ENCODE results near the gene PRDM9. TPM values are rescaled to one million over a fixed set of nuclear protein-coding genes. Genes with fewer than 3 reads are reported as not detected.
"Not testable (repeated sequence)": the region's sequence is repeated elsewhere in the genome, so short reads cannot be mapped to it uniquely, and the experiment has no call there.

PRDM9 gene
- total RNA-seq, 2 experiments from 2014 or later = not detected

- H3K27me3 Mint-ChIP-seq = no peaks in the 10 kb centered on the region
- no peak overlapping the region for H3K27ac Mint-ChIP-seq
- DNase-seq (no peak), ATAC-seq (peak; percentile 27)
- H3K9me3 Mint-ChIP-seq = peaks cover 25% of the 10 kb centered on the region
- intact Hi-C loops (cut with micrococcal nuclease) = no loop called here
- ChIA-PET CTCF (no interaction called here), POLR2A (no interaction called here)
- no peaks in the 10 kb centered on the region for H3K36me3 Mint-ChIP-seq (ENCODE audit: low read depth)
- H3K4me3 Mint-ChIP-seq = no peak overlapping the region
- H3K4me1 Mint-ChIP-seq (ENCODE audit: low read depth) = no peaks in the 10 kb centered on the region
- TF ChIP-seq CTCF (IDR thresholded peaks at IDR 0.05) = no peak
Observed at GRCh38 chr5:23506329-23507236, 826 bp upstream of the PRDM9 start.

- H3K4me3 Mint-ChIP-seq; intact Hi-C loops (cut with micrococcal nuclease); POLR2A ChIA-PET; H3K27ac Mint-ChIP-seq; H3K36me3 Mint-ChIP-seq (ENCODE audit: low read depth); H3K4me1 Mint-ChIP-seq (ENCODE audit: low read depth); H3K27me3 Mint-ChIP-seq; CTCF ChIA-PET; DNase-seq; ATAC-seq: not testable (repeated sequence)
- peaks cover 27% of the 10 kb centered on the region for H3K9me3 Mint-ChIP-seq
Observed at GRCh38 chr5:23510434-23510833, 3.0 kb downstream of the PRDM9 start.

GRCh38 chr5:23522553-23522952 lies 15.1 kb downstream of the PRDM9 start:
- Mint-ChIP-seq H3K9me3 (peaks cover 18% of the 10 kb centered on the region), H3K4me1 (ENCODE audit: low read depth) (no peaks in the 10 kb centered on the region), H3K27ac (no peak overlapping the region), H3K36me3 (ENCODE audit: low read depth) (no peaks in the 10 kb centered on the region), H3K4me3 (no peak overlapping the region), H3K27me3 (no peaks in the 10 kb centered on the region)
- ChIA-PET POLR2A (no interaction called here), CTCF (no interaction called here)
- no peak for ATAC-seq
- intact Hi-C loops (cut with micrococcal nuclease) = no loop called here
- no peak for DNase-seq
- TF ChIP-seq CTCF (IDR thresholded peaks at IDR 0.05) = no peak

- DNase-seq (no peak), ATAC-seq (no peak)
- intact Hi-C loops (cut with micrococcal nuclease) = no loop called here
- peaks cover 19% of the 10 kb centered on the region for H3K9me3 Mint-ChIP-seq
- no peak for TF ChIP-seq CTCF (IDR thresholded peaks at IDR 0.05)
- no peaks in the 10 kb centered on the region for H3K4me1 Mint-ChIP-seq (ENCODE audit: low read depth)
- ChIA-PET CTCF (no interaction called here), POLR2A (no interaction called here)
- no peaks in the 10 kb centered on the region for H3K36me3 Mint-ChIP-seq (ENCODE audit: low read depth)
- no peaks in the 10 kb centered on the region for H3K27me3 Mint-ChIP-seq
- H3K4me3 Mint-ChIP-seq = no peak overlapping the region
- H3K27ac Mint-ChIP-seq = no peak overlapping the region
Observed at GRCh38 chr5:23523031-23523430, 15.6 kb downstream of the PRDM9 start.

- ChIA-PET POLR2A (no interaction called here), CTCF (no interaction called here)
- intact Hi-C loops (cut with micrococcal nuclease) = no loop called here
- no peaks in the 10 kb centered on the region for H3K4me1 Mint-ChIP-seq (ENCODE audit: low read depth)
- no peak overlapping the region for H3K27ac Mint-ChIP-seq
- ATAC-seq (no peak), DNase-seq (no peak)
- peaks cover 24% of the 10 kb centered on the region for H3K9me3 Mint-ChIP-seq
- no peaks in the 10 kb centered on the region for H3K36me3 Mint-ChIP-seq (ENCODE audit: low read depth)
- no peak overlapping the region for H3K4me3 Mint-ChIP-seq
- no peaks in the 10 kb centered on the region for H3K27me3 Mint-ChIP-seq
- no peak for TF ChIP-seq CTCF (IDR thresholded peaks at IDR 0.05)
Observed at GRCh38 chr5:23523998-23524397, 16.6 kb downstream of the PRDM9 start.
